OCI-LY1 (cell line): ENCODE results near the gene DDR2.

Experiments
- H2AFZ ChIP-seq: fragments of 200-600 bp; sonication (generic), shearing (Covaris generic); 2 replicates; pipeline ENCODE4 v1.6.0; 2014; ENCODE audit warnings: antibody characterized with exemption, mild to moderate bottlenecking, low read length
- H3F3A ChIP-seq: fragments of 200-600 bp; sonication (generic), shearing (Covaris generic); 2 replicates; pipeline ENCODE4 v1.6.0; 2014; ENCODE audit warnings: mild to moderate bottlenecking, antibody characterized with exemption, low read length, moderate library complexity; ENCODE audit not compliant: insufficient read depth
- H3K27ac ChIP-seq: fragments of 200-600 bp; sonication (generic); 2 replicates; pipeline ENCODE4 v1.5.1; 2014; ENCODE audit warnings: low read length, mixed run types, mild to moderate bottlenecking, low read depth; ENCODE audit not compliant: poor library complexity, severe bottlenecking
- H3K27me3 ChIP-seq: fragments of 200-600 bp; sonication (generic); 2 replicates; pipeline ENCODE4 v1.6.0; 2014; ENCODE audit warnings: antibody characterized with exemption, mild to moderate bottlenecking, low read length, moderate library complexity; ENCODE audit not compliant: insufficient read depth
- H3K36me3 ChIP-seq: fragments of 200-600 bp; sonication (generic); 2 replicates; pipeline ENCODE4 v1.6.1; 2014; ENCODE audit warnings: mild to moderate bottlenecking, antibody characterized with exemption, low read length, moderate library complexity, mixed read lengths; ENCODE audit not compliant: insufficient read depth
- H3K4me1 ChIP-seq: fragments of 200-600 bp; sonication (generic); 2 replicates; pipeline ENCODE4 v1.5.1; 2014; ENCODE audit warnings: mild to moderate bottlenecking, low read length, moderate library complexity; ENCODE audit not compliant: insufficient read depth, severe bottlenecking
- H3K4me2 ChIP-seq: fragments of 200-600 bp; sonication (generic), shearing (Covaris generic); 2 replicates; pipeline ENCODE4 v1.6.1; 2014; ENCODE audit warnings: low read length
- H3K4me3 ChIP-seq: fragments of 200-600 bp; sonication (generic); 2 replicates; pipeline ENCODE4 v1.5.1; 2014; ENCODE audit warnings: low read length, low read depth, mild to moderate bottlenecking, mixed read lengths; ENCODE audit not compliant: poor library complexity, severe bottlenecking
- H3K79me2 ChIP-seq: fragments of 200-600 bp; shearing (Covaris generic); 2 replicates; pipeline ENCODE4 v1.6.1; 2016; ENCODE audit warnings: mixed run types, low read length, mixed read lengths; ENCODE audit not compliant: insufficient read depth
- H3K9ac ChIP-seq: fragments of 200-600 bp; sonication (generic), shearing (Covaris generic); 2 replicates; pipeline ENCODE4 v1.6.1; 2014; ENCODE audit warnings: mild to moderate bottlenecking, low read length, mixed read lengths
- H3K9me2 ChIP-seq: fragments of 200-600 bp; sonication (generic), shearing (Covaris generic); 2 replicates; pipeline ENCODE4 v1.6.1; 2014; ENCODE audit warnings: low read depth, mild to moderate bottlenecking, low read length, mixed read lengths
- H3K9me3 ChIP-seq: fragments of 200-600 bp; shearing (Covaris generic); 2 replicates; pipeline ENCODE4 v1.6.1; 2014; ENCODE audit warnings: low read length, mixed read lengths
- H4K20me1 ChIP-seq: fragments of 200-600 bp; sonication (generic), shearing (Covaris generic); 2 replicates; pipeline ENCODE4 v1.6.0; 2016; ENCODE audit warnings: mild to moderate bottlenecking, low read length; ENCODE audit not compliant: insufficient read depth
- EZH2 ChIP-seq: fragments of 200-600 bp; sonication (generic), shearing (Covaris generic); IDR thresholded peaks from 2 replicates; pipeline ENCODE4 v1.8.0; 2017; ENCODE audit warnings: borderline replicate concordance, mixed run types, mild to moderate bottlenecking, antibody characterized with exemption, low read length, moderate library complexity, mixed read lengths
- TF ChIP-seq, protein P1 (sequence below): fragments of 200-600 bp; sonication (generic), shearing (Covaris generic); IDR thresholded peaks from 2 replicates; pipeline ENCODE4 v1.5.1; 2017; ENCODE audit warnings: mild to moderate bottlenecking, antibody characterized with exemption, low read length, moderate library complexity, mixed read lengths

The DDR2 gene

DNA sequence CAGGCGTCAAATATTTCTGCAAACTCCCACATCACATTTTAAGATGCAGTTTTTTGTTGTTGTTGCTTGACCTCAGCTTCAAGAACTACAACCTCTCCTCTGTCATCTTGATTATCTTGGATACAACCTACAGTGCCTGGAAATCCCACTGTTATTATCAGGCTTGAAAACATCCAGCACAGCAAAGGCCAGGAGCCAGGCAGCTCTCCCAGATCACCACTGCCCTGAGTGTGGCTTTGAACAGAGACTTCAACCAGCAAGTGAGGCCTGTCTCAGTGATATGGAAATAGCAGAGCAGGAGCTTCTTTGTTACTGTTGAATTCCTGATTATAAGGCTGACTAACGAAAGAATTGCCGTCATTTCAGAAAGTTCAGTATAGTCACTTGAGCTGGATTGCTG is 200.2 kb downstream of the DDR2 start:
- H3K36me3 ChIP-seq, result no peaks in the 10 kb centered on the region

DNA sequence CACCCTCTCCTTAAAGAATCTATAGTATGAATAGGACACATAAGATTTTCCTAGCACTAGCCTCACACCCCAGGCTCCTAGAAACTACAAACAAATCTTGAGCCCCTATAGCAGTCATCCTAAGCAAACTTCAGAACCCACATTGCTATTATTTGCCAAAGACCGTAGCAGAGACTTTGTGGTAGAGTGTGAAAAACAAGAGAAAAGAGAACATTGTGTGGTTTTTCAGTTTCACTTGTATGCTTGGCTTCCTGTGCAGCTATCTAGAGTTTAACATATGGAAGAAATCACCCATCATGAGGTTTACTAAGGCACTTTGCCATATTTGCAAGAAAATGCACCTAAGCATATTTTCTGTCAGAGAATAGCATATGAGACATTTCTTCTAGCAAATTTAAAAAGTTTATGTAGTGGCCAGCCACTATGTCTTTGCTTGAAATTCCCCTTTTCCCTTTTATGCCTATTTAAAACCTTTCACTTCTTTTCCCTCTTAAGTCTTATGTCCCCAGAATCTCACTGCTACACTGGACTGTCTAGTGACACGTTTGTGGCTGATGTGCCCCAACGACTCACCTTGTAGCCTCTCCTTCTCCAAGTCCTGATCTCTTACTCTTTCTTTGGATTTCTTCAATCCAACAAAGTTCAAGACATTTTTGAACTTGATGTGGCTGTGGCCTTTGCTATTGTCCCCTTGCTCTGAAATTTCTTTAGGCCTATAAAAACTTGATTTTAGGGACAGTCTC is 203.1 kb downstream of the DDR2 start:
- Histone ChIP-seq H4K20me1 (no peaks in the 10 kb centered on the region), H3K9ac (no peak overlapping the region), H3K27me3 (no peaks in the 10 kb centered on the region), H3K27ac (no peak overlapping the region), H3K79me2 (no peaks in the 10 kb centered on the region), H3F3A (no peaks in the 10 kb centered on the region), H3K36me3 (no peaks in the 10 kb centered on the region), H2AFZ (no peak overlapping the region), H3K4me3 (no peak overlapping the region), H3K4me1 (no peaks in the 10 kb centered on the region), H3K4me2 (no peak overlapping the region), H3K9me3 (peaks cover 3% of the 10 kb centered on the region; the same call in 1 of the 2 replicates), H3K9me2 (no peaks in the 10 kb centered on the region)
- TF ChIP-seq EZH2, result no peak
- TF ChIP-seq, protein P1, sequence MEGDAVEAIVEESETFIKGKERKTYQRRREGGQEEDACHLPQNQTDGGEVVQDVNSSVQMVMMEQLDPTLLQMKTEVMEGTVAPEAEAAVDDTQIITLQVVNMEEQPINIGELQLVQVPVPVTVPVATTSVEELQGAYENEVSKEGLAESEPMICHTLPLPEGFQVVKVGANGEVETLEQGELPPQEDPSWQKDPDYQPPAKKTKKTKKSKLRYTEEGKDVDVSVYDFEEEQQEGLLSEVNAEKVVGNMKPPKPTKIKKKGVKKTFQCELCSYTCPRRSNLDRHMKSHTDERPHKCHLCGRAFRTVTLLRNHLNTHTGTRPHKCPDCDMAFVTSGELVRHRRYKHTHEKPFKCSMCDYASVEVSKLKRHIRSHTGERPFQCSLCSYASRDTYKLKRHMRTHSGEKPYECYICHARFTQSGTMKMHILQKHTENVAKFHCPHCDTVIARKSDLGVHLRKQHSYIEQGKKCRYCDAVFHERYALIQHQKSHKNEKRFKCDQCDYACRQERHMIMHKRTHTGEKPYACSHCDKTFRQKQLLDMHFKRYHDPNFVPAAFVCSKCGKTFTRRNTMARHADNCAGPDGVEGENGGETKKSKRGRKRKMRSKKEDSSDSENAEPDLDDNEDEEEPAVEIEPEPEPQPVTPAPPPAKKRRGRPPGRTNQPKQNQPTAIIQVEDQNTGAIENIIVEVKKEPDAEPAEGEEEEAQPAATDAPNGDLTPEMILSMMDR, result no peak

More for the DNA sequence above, 200.2 kb downstream of the DDR2 start:
- Histone ChIP-seq H4K20me1 (no peaks in the 10 kb centered on the region), H3K27ac (no peak overlapping the region), H3K79me2 (no peaks in the 10 kb centered on the region), H3K9ac (no peak overlapping the region), H3K4me1 (no peaks in the 10 kb centered on the region), H3K4me2 (no peak overlapping the region), H3K9me3 (no peaks in the 10 kb centered on the region), H3K9me2 (no peaks in the 10 kb centered on the region), H3F3A (no peaks in the 10 kb centered on the region), H3K27me3 (no peaks in the 10 kb centered on the region), H2AFZ (no peak overlapping the region), H3K4me3 (no peak overlapping the region)
- TF ChIP-seq, protein P1, result no peak
- no peak for TF ChIP-seq EZH2
